ENCODE data around the gene C11orf97.
A peak's percentile ranks its signal among the peaks of the same experiment; 100 is the strongest.
"Not testable (repeated sequence)": the region's sequence is repeated elsewhere in the genome, so short reads cannot be mapped to it uniquely, and the experiment has no call there.

C11orf97 gene

GRCh38 chr11:94493281-94494125 lies 18.8 kb upstream of the C11orf97 start, which contains the start of the genes ANKRD49 and MRE11:
ANKRD49 (plus strand) TSS chr11:94493984; CDS start chr11:94496694, 2,710 bp downstream.
MRE11 (minus strand) TSS chr11:94493844; CDS start chr11:94492801, 1,043 bp downstream.
- DNase-seq (ENCODE audit: extremely low read depth, low read depth) = peak; percentile 96

GRCh38 chr11:94494126-94494680 lies 18.1 kb upstream of the C11orf97 start:
- DNase-seq (ENCODE audit: extremely low read depth, low read depth) = no peak
- TF ChIP-seq CTCF (IDR thresholded peaks at IDR 0.05; ENCODE audit: low read depth, low read length) = no peak

More at GRCh38 chr11:94493281-94494125, 18.8 kb upstream of the C11orf97 start, which contains the start of the genes ANKRD49 and MRE11:
- no peak for TF ChIP-seq CTCF (IDR thresholded peaks at IDR 0.05; ENCODE audit: low read depth, low read length)

GRCh38 chr11:94500181-94500580 lies 12.1 kb upstream of the C11orf97 start:
- DNase-seq (ENCODE audit: extremely low read depth, low read depth) = no peak
- no peak for TF ChIP-seq CTCF (IDR thresholded peaks at IDR 0.05; ENCODE audit: low read depth, low read length)

- no peak for DNase-seq (ENCODE audit: extremely low read depth, low read depth)
- no peak for TF ChIP-seq CTCF (IDR thresholded peaks at IDR 0.05; ENCODE audit: low read depth, low read length)
Measured at GRCh38 chr11:94501522-94501921, 10.7 kb upstream of the C11orf97 start.

GRCh38 chr11:94504689-94505293 lies 7.5 kb upstream of the C11orf97 start:
- peak; percentile 61 for TF ChIP-seq CTCF (IDR thresholded peaks at IDR 0.05; ENCODE audit: low read depth, low read length)
- peak; percentile 15 for DNase-seq (ENCODE audit: extremely low read depth, low read depth)

GRCh38 chr11:94506513-94506912 lies 5.7 kb upstream of the C11orf97 start:
- not testable (repeated sequence) for DNase-seq (ENCODE audit: extremely low read depth, low read depth)

- DNase-seq (ENCODE audit: extremely low read depth, low read depth) = no peak
- no peak for TF ChIP-seq CTCF (IDR thresholded peaks at IDR 0.05; ENCODE audit: low read depth, low read length)
Measured at GRCh38 chr11:94507485-94507884, 4.8 kb upstream of the C11orf97 start.
